K562 (cell line): Measurements from ENCODE around the gene INCA1. TPM values are rescaled to one million over a fixed set of nuclear protein-coding genes. Genes with fewer than 3 reads are reported as not detected.

Source experiments
- ATF7 ChIP-seq: fragments of 450-650 bp; IDR thresholded peaks from 2 replicates; pipeline ENCODE4 v1.7.1; 2014; ENCODE audit warnings: mild to moderate bottlenecking, moderate library complexity
- CEBPB ChIP-seq: fragments of 450-650 bp; IDR thresholded peaks from 2 replicates; pipeline ENCODE4 v1.6.1; 2016; ENCODE audit warnings: missing genetic modification characterization, missing compliant biosample characterization
- ETS1 ChIP-seq: conservative IDR thresholded peaks from 2 replicates; pipeline ENCODE4 v1.6.1; 2011; ENCODE audit warnings: low read depth, mild to moderate bottlenecking, low read length; ENCODE audit not compliant: control insufficient read depth
- ETV1 ChIP-seq: fragments of 450-650 bp; conservative IDR thresholded peaks from 2 replicates; pipeline ENCODE4 v1.6.1; 2016; ENCODE audit warnings: missing genetic modification characterization, control low read depth, low read depth, missing compliant biosample characterization
- FIP1L1 ChIP-seq: fragments of 200-400 bp; formaldehyde crosslinking; IDR thresholded peaks from 2 replicates; pipeline ENCODE4 v1.6.1; 2018; ENCODE audit warnings: mild to moderate bottlenecking, low read depth, low read length; ENCODE audit not compliant: poor library complexity, severe bottlenecking
- FOS ChIP-seq: IDR thresholded peaks from 3 replicates; pipeline ENCODE4 v1.6.1; 2011; ENCODE audit not compliant: insufficient read length; ENCODE audit errors: extremely low read depth
- HDAC8 ChIP-seq: fragments of 450-650 bp; IDR thresholded peaks from 2 replicates; pipeline ENCODE4 v1.6.1; 2016; ENCODE audit warnings: mild to moderate bottlenecking, missing genetic modification characterization, moderate library complexity, missing compliant biosample characterization
- HOXB6 ChIP-seq: fragments of 250-450 bp; sonication (Bioruptor Pico); IDR thresholded peaks from 2 replicates; pipeline ENCODE4 v1.5.1; 2022; ENCODE audit warnings: mild to moderate bottlenecking, borderline replicate concordance
- KDM2B ChIP-seq: fragments of 250-450 bp; sonication (Bioruptor Pico); IDR thresholded peaks from 2 replicates; pipeline ENCODE4 v1.8.0; 2021; ENCODE audit warnings: mild to moderate bottlenecking, moderate library complexity
- KLF6 ChIP-seq: fragments of 250-450 bp; sonication (Bioruptor Pico); IDR thresholded peaks from 2 replicates; pipeline ENCODE4 v1.4.0; 2020; ENCODE audit warnings: mild to moderate bottlenecking, moderate library complexity, borderline replicate concordance
- NUFIP1 ChIP-seq: fragments of 450-650 bp; IDR thresholded peaks from 2 replicates; pipeline ENCODE4 v1.6.1; 2018; ENCODE audit not compliant: partially characterized antibody
- PHF20 ChIP-seq: fragments of 450-650 bp; IDR thresholded peaks from 2 replicates; pipeline ENCODE4 v1.6.1; 2018; ENCODE audit not compliant: partially characterized antibody
- PHTF2 ChIP-seq: fragments of 250-450 bp; sonication (Bioruptor Pico); IDR thresholded peaks from 2 replicates; pipeline ENCODE4 v1.5.0; 2021; ENCODE audit warnings: mild to moderate bottlenecking
- POLR2AphosphoS5 ChIP-seq: IDR thresholded peaks from 2 replicates; pipeline ENCODE4 v1.6.1; 2011; ENCODE audit warnings: mild to moderate bottlenecking, low read depth, low read length, moderate library complexity; ENCODE audit not compliant: control insufficient read depth, insufficient read depth
- REST ChIP-seq, 2 experiments: fragments of 450-650 bp; formaldehyde crosslinking in 1 of 2; IDR thresholded peaks; 2 replicates each; pipeline versions ENCODE4 v1.4.0 to v1.6.1; 2014 to 2020; ENCODE audit warnings: mild to moderate bottlenecking in 2 of 2, borderline replicate concordance in 1 of 2, low read depth in 1 of 2
- SP1 ChIP-seq: sonication (generic); formaldehyde crosslinking; IDR thresholded peaks from 2 replicates; pipeline ENCODE4 v1.8.1; 2022; ENCODE audit warnings: mild to moderate bottlenecking, missing genetic modification reagents
- TBL1XR1 ChIP-seq, 2 experiments: IDR thresholded peaks; 2 replicates each; pipeline ENCODE4 v1.6.1; 2012; ENCODE audit warnings: improper control_type of control experiment in 2 of 2, low read length in 2 of 2, mild to moderate bottlenecking in 1 of 2
- ZBTB17 ChIP-seq: fragments of 450-650 bp; formaldehyde crosslinking; IDR thresholded peaks from 2 replicates; pipeline ENCODE4 v1.4.0; 2020; ENCODE audit warnings: mild to moderate bottlenecking
- ZNF12 ChIP-seq: sonication (generic); formaldehyde crosslinking; IDR thresholded peaks from 2 replicates; pipeline ENCODE4 v1.4.0; 2020; ENCODE audit warnings: mild to moderate bottlenecking, missing genetic modification reagents
- ZNF165 ChIP-seq: fragments of 250-450 bp; sonication (Bioruptor Pico); IDR thresholded peaks from 2 replicates; pipeline ENCODE4 v1.4.0; 2020; ENCODE audit warnings: borderline replicate concordance
- ZNF347 ChIP-seq: fragments of 450-650 bp; formaldehyde crosslinking; IDR thresholded peaks from 2 replicates; pipeline ENCODE4 v1.4.0; 2020; ENCODE audit warnings: low read depth, mild to moderate bottlenecking, moderate library complexity
- ZSCAN29 ChIP-seq: fragments of 450-650 bp; IDR thresholded peaks from 2 replicates; pipeline ENCODE4 v1.6.1; 2017
- polyA plus RNA-seq, 8 experiments: library from polyadenylated mRNA; depleted of rRNA in 4 of 8; stranded (reverse) in 5 of 8; unstranded in 3 of 8; fragments of >200 nt; fragmentation: Nextera tagmentation in 2 of 8; fragmentation: Illumina TruSeq in 1 of 8; extraction: Ambion mirVana in 2 of 8; extraction: Trizol in 1 of 8; gene quantifications; 2 replicates each; pipeline versions ENCODE4 v1.2.1 to v1.2.3, GENCODE V29; 2011 to 2014; ENCODE audit warnings: inconsistent platforms in 1 of 8, missing spikeins in 1 of 8
- total RNA-seq, 7 experiments: library from RNA; depleted of rRNA in 6 of 7; stranded (reverse); fragments of >200 nt in 6 of 7; fragmentation: Illumina TruSeq in 2 of 7; extraction: Trizol in 2 of 7; gene quantifications; 2 replicates each; pipeline versions ENCODE4 v1.2.1 to v1.2.3, GENCODE V29; 2011 to 2021; ENCODE audit warnings: low replicate concordance in 1 of 7

The INCA1 gene
- total and polyA plus RNA-seq, 9 of the 15 experiments (the other 6 are each of a cell fraction or from before 2014, with no cell fraction given) = 0.08 to 0.50 (median 0.13) TPM; not detected in 4

GRCh38 chr17:4948931-4949320 is 48.4 kb downstream of the INCA1 start (continued):
- TF ChIP-seq POLR2AphosphoS5 (peak; percentile 19; the same call in 1 of the 2 replicates), HDAC8 (tag) (no peak), KLF6 (CRISPR knock-in tag) (no peak), FIP1L1 (no peak), CEBPB (peak; percentile 5), NUFIP1 (no peak), KDM2B (CRISPR knock-in tag) (no peak), HOXB6 (CRISPR knock-in tag) (no peak), PHTF2 (CRISPR knock-in tag) (no peak), SP1 (no peak), ZNF347 (CRISPR knock-in tag) (no peak), ZNF165 (CRISPR knock-in tag) (no peak), PHF20 (no peak), ZNF12 (CRISPR knock-in tag) (no peak), TBL1XR1 (IDR thresholded peaks at IDR 0.05; ENCODE audit: low read length in 2 of 2) (no peak), ETV1 (tag) (no peak), ZSCAN29 (no peak), ETS1 (0 out of 2 replicates have a peak, but pooled peaks have one; percentile 49), FOS (no peak), ATF7 (no peak), REST (IDR thresholded peaks at IDR 0.05; ENCODE audit: borderline replicate concordance) (peak; percentile 72), REST (CRISPR knock-in tag; IDR thresholded peaks at IDR 0.05; ENCODE audit: low read depth) (no peak), ZBTB17 (CRISPR knock-in tag) (no peak)
